Breast epithelium (tissue), 4 donors: ENCODE results near the gene BTK. TPM values are rescaled to one million over a fixed set of nuclear protein-coding genes. Genes with fewer than 3 reads are reported as not detected.

Experiments used
- DNase-seq, 2 donors: peaks; one replicate each; pipeline ENCODE4 v3.0.0-alpha.2; 2019; ENCODE audit warnings: low spot score in 2 of 2
- H3K27ac ChIP-seq, 2 donors: fragments of 200-600 bp; sonication (generic) in 1 of 2; one replicate each; pipeline ENCODE4 v1.5.1; 2016 to 2019; ENCODE audit warnings: mild to moderate bottlenecking in 1 of 2
- H3K27me3 ChIP-seq, 2 donors: fragments of 200-600 bp; sonication (generic) in 1 of 2; one replicate each; pipeline versions ENCODE4 v1.5.1 to v1.6.0; 2017 to 2019; ENCODE audit warnings: control low read depth in 1 of 2, mild to moderate bottlenecking in 1 of 2
- H3K36me3 ChIP-seq: fragments of 200-600 bp; one replicate; pipeline ENCODE4 v1.5.1; 2019
- H3K4me1 ChIP-seq, 2 donors: fragments of 200-600 bp; sonication (generic); one replicate each; pipeline ENCODE4 v1.5.1; 2016 to 2019; ENCODE audit warnings: control low read depth in 1 of 2
- H3K4me3 ChIP-seq, 3 donors: fragments of 200-600 bp; sonication (generic); 1 replicate in 2 of 3; 2 replicates in 1 of 3; pipeline ENCODE4 v1.5.1; 2016 to 2019; ENCODE audit warnings: mild to moderate bottlenecking in 3 of 3, moderate library complexity in 2 of 3
- H3K9me3 ChIP-seq, 2 donors: fragments of 200-600 bp; sonication (generic) in 1 of 2; one replicate each; pipeline ENCODE4 v1.5.1; 2016 to 2019; ENCODE audit warnings: control low read depth in 1 of 2
- POLR2A ChIP-seq: fragments of 450-650 bp; IDR thresholded peaks from one replicate; pipeline ENCODE4 v1.6.1; 2016; ENCODE audit warnings: antibody characterized with exemption, mild to moderate bottlenecking, moderate library complexity
- POLR2AphosphoS5 ChIP-seq, 3 donors: sonication (generic); formaldehyde crosslinking; IDR thresholded peaks; one replicate each; pipeline ENCODE4 v1.6.1; 2017; ENCODE audit warnings: antibody characterized with exemption in 3 of 3
- intact Hi-C: fragments of 100-400 bp; cut with DNase I; formaldehyde crosslinking; loops from one replicate; pipeline ENCODE4 v1.15.1; 2023; ENCODE audit warnings: low total_unique reads
- total RNA-seq, 3 donors: library from RNA; depleted of rRNA; stranded (reverse); fragments of >200 nt; gene quantifications; one replicate each; pipeline ENCODE4 v1.1.0, GENCODE V29; 2016
- TF ChIP-seq, protein P1 (sequence below), 3 donors: fragments of 450-650 bp; IDR thresholded peaks; one replicate each; pipeline ENCODE4 v1.5.1; 2016 to 2017; ENCODE audit warnings: antibody characterized with exemption in 3 of 3, mild to moderate bottlenecking in 3 of 3, moderate library complexity in 3 of 3

Gene BTK
- total RNA-seq, 3 donors from 2014 or later = 3.9 to 19.7 (median 7.9) TPM

DNA sequence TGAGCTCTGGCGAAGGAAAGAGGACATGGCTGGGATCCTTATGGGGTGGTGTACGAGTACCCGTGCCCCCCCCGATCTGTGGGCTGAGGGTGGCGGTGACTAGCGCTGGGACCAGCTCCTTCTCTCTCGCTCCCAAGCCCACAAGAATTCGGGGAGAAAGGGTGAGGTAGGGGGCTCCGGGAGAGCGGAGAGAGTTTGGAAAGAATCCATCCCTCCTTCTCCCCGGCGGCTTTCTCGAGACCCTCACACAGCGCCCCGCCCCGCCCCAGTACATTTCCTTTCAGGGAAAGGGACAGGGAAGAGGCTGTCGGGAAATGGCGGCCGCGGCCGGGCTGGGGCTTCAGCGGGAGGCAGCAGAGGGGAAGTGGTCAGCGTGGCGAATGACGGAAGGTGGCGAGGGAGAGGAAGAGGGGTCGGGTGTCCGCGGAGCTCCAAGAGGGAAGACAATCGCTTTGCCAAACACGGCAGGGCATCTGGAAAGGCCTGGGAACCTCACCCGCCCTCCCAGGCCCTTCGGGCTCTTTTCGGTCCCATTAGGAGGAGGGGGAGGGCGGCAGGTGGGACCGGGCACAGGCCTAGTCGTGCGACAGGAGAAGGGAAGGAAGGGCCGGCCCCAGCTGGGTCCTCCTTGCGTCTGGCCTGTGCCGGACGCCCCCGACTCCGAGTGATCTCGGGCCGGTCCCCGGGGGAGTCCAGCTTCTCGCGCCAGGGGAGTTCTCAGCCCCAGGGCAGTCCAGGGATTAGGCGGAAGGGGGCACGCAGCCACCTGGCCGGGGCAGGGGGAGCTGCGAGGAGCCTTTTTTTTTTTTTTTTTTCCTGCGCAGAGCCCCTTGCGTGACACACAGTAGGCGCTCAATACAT is 32.2 kb upstream of the BTK start:
- TF ChIP-seq, protein P1, sequence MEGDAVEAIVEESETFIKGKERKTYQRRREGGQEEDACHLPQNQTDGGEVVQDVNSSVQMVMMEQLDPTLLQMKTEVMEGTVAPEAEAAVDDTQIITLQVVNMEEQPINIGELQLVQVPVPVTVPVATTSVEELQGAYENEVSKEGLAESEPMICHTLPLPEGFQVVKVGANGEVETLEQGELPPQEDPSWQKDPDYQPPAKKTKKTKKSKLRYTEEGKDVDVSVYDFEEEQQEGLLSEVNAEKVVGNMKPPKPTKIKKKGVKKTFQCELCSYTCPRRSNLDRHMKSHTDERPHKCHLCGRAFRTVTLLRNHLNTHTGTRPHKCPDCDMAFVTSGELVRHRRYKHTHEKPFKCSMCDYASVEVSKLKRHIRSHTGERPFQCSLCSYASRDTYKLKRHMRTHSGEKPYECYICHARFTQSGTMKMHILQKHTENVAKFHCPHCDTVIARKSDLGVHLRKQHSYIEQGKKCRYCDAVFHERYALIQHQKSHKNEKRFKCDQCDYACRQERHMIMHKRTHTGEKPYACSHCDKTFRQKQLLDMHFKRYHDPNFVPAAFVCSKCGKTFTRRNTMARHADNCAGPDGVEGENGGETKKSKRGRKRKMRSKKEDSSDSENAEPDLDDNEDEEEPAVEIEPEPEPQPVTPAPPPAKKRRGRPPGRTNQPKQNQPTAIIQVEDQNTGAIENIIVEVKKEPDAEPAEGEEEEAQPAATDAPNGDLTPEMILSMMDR (IDR thresholded peaks at IDR 0.05) = no peak
- no peak for TF ChIP-seq POLR2A
- no peak for TF ChIP-seq POLR2AphosphoS5 (IDR thresholded peaks at IDR 0.05)
- Histone ChIP-seq H3K36me3 (no peaks in the 10 kb centered on the region), H3K27ac (peak overlapping the region; percentile 92 to 98), H3K4me1 (no peaks in the 10 kb centered on the region), H3K27me3 (peaks cover 0 to 42% of the 10 kb centered on the region in 2 donors), H3K9me3 (no peaks in the 10 kb centered on the region), H3K4me3 (peak overlapping the region; percentile 59 to 77 (median 63))
- DNase-seq = peak in 1 of 2 donors; percentile 53
- intact Hi-C loops = no loop called here

DNA sequence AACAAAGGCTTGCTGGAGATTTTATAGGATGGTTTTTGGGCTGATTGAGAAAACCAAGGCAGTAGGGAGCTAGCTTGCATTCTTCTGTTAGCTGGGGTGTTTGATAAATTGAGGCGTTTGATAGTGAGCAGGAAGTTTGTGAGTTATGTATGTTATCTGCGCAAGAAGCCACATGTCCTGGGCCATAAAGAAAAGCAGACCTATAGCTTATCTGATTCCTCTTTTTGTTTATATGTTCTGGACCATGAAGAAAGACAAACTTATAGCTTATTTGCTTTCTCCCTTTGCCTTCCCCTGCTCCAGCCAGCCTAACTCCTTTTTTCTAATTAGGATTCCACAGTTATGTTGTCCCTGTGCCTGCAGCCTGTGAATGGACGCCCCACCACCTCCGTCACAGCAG is 31.2 kb upstream of the BTK start:
- Histone ChIP-seq H3K4me3 (no peak overlapping the region), H3K36me3 (no peaks in the 10 kb centered on the region), H3K27me3 (peaks cover 0 to 49% of the 10 kb centered on the region in 2 donors), H3K4me1 (no peaks in the 10 kb centered on the region), H3K27ac (peak overlapping the region in 1 of 2 donors; percentile 98), H3K9me3 (no peaks in the 10 kb centered on the region)
- no peak for TF ChIP-seq POLR2AphosphoS5 (IDR thresholded peaks at IDR 0.05)
- TF ChIP-seq, protein P1 (IDR thresholded peaks at IDR 0.05) = no peak
- intact Hi-C loops = no loop called here
- DNase-seq = no peak

DNA sequence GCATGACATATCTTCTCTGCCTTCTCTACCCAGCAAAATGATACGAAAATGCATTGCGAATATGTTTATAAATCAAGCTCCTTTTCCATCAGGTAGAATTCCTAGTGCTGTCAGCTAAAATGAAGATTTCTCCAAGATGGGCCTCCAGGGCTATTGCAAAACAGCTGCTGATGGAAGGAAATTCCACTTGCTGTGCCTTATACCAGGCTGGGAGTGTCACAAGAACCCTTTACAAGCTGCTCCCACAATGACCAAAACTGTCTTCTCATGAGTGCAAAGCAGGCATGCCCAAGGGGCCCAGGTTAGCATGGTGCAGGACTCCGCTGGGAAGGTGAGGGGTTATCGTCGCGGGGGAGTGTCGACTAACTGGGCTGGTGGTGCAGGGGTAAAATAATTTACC is 30.7 kb upstream of the BTK start:
- Histone ChIP-seq H3K4me1 (no peaks in the 10 kb centered on the region), H3K4me3 (no peak overlapping the region), H3K27me3 (peaks cover 0 to 54% of the 10 kb centered on the region in 2 donors), H3K9me3 (no peaks in the 10 kb centered on the region), H3K27ac (peak overlapping the region in 1 of 2 donors; percentile 73), H3K36me3 (no peaks in the 10 kb centered on the region)
- DNase-seq = no peak
- no peak for TF ChIP-seq POLR2A
- TF ChIP-seq POLR2AphosphoS5 (IDR thresholded peaks at IDR 0.05) = no peak
- TF ChIP-seq, protein P1 (IDR thresholded peaks at IDR 0.05) = no peak
- intact Hi-C loops = no loop called here

DNA sequence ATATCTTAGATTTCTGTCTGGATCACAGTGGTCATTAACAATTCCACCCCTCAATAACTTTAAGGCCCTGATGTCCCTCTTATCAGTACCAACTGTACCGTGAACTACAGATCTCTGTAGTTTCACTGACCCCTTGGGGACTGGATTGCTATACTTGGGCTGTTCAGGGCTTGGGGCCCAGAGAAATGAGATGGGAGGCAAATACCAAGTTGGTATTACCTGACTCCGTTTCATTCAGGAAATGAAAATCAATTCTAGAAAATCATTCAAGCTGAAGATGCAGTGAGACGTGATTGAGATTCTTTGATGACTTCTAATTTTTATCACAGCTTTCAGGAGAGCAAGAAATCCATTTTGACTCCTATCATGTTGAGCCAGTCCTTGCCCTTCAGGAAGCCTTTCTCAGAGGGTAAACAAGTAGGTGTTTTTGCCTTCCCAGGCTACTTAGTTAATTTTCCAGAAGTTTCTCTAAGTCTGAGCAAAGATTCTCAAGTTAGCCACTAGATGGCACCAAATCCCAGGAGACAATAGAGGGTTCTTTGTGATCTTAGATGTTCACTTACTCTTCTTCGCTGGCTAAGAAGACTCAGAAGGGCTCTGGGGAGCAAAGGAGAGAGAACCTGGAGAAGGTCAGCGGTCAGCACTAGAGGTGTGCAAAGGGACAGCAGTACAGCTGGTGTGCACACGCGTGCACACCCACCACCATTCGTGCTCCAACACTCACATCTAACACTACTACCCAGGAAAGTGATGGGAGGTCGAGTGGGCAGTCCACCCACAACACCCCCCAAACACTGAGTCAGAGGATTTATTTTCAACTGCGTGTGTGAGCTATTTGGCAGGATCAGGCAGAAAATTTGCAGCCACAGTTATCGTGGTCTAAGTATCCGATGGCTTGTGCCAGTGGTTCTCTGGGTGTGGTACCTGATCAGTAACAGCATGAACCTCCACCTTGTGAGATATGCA is 29.5 kb upstream of the BTK start:
- no peak for TF ChIP-seq POLR2AphosphoS5 (IDR thresholded peaks at IDR 0.05)
- TF ChIP-seq, protein P1 (IDR thresholded peaks at IDR 0.05) = peak; percentile 46 to 57 (median 52)
- no peaks in the 10 kb centered on the region for H3K4me1 ChIP-seq
- intact Hi-C loops = no loop called here
- no peaks in the 10 kb centered on the region for H3K36me3 ChIP-seq
- no peak overlapping the region for H3K4me3 ChIP-seq
- no peak for DNase-seq
- no peaks in the 10 kb centered on the region for H3K9me3 ChIP-seq
- peak overlapping the region; percentile 58 to 73 for H3K27ac ChIP-seq
- H3K27me3 ChIP-seq = peaks cover 0 to 51% of the 10 kb centered on the region in 2 donors
